GM19324 (cell line): ENCODE measurements around the gene MRPL10.

Source experiments
- ATAC-seq: cut with Tn5 transposase; IDR thresholded peaks from one replicate; pipeline ENCODE4 v1.9.1; 2021; ENCODE audit warnings: mild to moderate bottlenecking, moderate library complexity; ENCODE audit not compliant: unreplicated experiment, low FRiP score

The MRPL10 gene

DNA sequence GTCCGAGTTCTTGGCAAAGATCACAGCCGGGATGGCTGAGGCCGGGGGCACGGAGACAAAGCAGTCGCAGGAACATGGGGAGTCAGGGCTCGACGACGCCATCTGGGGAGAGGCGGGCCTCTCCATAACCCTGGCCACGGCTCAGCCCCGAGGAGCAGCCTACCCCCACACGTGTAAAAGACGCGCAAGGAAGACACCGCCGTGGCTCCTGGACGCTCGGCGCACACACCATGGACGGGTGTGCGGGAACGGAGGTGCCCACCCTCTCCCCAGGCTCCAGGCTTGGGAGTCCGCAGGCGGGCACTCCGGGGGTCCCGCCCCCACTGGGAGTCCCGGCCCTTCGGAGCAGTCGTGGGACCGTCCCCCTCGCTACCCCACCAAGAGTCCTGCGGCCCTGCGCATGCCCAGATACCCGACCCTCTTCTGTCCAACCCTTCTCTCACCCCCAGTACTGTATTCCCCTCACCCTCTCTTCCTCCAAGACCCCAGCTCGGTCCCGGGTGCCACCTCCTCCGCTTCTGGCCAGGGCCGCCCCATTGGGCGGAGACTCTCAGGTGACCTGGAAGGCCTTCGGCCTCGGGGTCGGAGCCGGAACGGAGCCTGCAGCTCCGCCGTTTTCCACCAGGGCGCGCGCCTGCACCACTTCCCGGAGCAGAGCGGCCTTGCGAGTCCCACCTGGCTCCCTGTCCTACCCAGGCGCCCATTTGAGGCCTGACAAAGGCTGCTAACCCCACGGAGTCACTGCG lies 9.6 kb upstream of the MRPL10 start, which contains the start of gene SCRN2:
TSS of gene SCRN2 (minus strand) at position 532 of the 746 bp plus-strand sequence. CDS start at position 102, 430 bp downstream.
- peak; percentile 79 for ATAC-seq

DNA sequence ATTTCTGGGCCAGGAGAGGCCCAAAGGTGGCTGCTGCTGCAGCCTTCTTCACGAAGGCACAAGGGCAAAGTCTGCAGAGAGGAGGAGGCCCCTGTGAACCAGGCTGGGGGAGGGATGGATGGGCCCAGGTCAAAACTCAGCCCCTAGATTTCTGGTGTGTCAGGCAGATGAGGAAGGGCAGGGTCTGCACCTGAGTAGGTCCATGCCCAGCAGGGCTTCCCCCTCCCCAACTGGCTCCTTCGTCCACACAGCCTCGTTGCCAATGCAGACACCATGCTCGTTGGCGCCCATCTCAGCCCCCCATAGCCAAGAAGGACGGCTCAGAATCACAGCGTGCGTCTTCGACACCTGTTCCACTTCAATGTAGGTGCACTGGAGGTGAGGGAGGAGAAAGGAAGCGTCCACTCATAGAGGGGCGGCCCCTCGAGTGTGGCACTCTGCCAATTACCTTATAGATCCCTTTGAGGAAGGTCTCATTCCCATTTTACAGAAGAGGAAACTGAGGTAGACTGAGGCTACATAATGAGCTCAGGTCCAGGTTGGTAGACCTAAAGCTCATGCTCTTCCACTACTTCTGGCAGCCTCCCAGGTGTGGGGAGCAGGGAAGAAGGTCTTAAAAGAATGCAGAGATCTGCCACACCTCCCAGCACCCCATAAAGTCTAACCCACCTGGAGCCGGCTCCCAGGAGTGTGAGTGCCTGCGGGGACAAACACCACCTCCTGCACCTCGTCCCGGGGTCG lies 8.8 kb upstream of the MRPL10 start:
- no peak for ATAC-seq

DNA sequence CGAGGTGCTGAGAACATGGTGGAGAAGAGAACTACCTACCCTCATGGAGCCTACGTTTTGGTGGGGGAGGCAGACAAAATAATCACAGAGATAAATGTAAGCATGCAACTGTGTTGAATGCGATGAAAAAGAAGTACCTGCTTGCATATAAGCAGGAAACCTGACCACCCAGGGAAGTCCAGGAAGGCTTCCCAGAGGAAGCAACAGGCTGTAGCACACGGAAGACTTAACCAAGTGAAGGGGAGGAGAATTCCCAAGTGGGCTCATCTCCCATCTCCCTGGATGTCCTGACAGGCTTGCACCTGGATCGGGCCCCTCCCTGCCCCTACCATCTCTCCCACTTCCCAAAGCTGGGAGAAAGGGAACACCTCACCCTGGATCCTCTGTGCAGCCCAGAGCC lies 7.7 kb upstream of the MRPL10 start:
- no peak for ATAC-seq

DNA sequence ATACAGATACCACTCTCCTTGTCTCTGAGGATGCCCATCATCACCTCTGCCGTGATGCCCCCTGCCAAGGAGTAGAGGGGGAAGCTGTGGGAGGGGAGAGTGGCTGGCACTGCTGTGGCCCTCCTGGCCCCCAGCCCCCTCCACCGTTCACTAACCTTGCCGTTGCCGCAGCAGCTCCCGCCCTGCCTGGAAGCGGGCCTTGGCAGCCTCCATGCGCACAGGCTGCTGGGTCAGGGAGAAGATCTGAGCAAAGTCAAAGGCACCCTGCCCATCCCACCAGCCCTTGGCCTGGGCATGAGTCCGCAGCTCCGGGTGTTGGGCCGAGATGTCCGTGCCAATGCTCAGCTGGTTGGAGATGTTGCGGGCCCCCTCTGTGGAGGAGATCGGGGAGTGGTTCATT lies 7.3 kb upstream of the MRPL10 start:
- ATAC-seq, result no peak

DNA sequence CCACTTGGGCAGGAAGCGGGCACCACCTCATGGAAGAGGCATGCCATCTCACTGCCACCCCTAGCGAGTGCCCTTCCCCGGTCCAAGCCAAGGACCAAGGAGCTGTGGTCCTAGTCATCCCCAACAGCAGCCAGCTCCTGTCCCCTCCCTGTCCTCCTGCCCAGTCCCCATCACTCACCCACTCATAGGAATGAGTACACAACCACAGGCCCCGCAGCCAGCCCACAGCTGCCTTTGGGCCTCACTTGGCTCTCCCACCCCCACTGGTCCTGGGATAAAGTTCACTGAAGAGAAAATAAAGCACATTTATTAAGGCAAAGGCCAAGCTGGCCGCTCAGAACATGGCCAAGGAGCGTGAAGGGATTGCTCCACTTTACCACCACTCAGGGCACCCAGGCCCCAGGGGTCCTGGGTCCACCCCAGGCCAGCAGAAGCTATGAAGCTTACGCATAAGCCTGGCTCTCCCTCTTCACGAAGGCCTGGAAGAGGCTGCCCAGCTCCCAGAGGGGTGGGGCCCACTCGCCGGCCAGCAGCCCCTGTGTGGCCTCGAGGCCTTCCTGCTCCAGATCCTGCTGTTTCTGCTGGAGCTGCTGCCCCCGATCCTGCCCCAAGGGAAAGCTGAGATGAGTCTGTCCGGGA lies 6.2 kb upstream of the MRPL10 start:
- no peak for ATAC-seq

DNA sequence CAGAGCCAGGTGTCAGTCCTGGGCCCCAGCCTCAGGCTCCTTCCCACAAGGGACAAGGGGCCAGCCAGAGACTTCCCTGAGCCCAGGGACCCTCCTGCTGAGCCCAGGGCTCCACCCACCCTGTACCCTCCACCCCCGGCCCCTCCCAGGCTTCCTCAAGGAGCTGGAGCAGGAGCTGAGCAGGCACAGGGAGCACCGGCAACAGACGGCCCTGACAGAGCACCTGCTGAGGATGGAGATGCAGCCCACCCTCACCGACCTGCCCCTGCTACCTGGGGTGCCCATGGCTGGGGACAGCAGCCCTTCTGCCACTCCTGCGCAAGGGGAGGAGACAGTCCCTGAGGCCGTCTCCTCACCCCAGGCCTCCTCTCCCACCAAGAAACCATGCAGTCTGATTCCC lies 5.3 kb upstream of the MRPL10 start:
- no peak for ATAC-seq

DNA sequence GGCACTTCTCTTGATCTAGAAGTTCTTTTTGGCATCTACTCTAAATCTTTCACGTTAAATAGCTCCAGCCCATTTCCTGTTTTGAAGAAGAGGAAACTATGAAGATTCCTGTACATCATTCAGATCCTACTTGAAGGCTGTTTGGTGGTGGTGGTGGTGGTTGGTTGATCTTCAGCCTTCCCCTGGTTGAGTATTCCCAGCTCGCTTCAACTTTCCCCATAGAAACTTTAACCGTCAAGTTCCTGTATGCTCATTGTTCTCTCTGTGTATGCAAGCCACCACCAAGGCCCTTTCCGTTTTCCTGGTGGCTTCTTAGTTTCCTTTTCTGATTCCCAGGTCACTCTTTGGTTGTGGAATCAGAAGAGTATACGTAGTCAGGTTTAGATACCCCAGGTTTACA lies 3.4 kb upstream of the MRPL10 start:
- ATAC-seq, result no peak

DNA sequence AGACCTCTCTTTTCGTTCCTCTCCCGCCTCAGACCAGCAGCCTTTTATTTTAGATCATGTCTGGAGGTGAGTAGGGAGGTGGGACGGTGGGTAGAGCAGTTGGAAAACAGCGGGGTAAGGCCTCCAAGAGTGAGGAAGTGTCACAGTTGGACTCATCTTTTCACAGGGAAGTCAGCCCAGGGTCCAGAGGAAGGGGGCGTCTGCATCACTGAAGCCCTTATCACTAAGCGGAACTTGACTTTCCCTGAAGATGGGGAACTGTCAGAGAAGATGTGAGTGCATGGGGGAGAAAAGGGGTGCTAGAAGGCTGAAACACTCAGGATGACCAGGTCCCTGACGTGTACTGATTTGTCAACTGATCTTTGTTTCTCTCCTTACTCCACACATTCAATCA lies 590 bp upstream of the MRPL10 start:
- ATAC-seq, result no peak

DNA sequence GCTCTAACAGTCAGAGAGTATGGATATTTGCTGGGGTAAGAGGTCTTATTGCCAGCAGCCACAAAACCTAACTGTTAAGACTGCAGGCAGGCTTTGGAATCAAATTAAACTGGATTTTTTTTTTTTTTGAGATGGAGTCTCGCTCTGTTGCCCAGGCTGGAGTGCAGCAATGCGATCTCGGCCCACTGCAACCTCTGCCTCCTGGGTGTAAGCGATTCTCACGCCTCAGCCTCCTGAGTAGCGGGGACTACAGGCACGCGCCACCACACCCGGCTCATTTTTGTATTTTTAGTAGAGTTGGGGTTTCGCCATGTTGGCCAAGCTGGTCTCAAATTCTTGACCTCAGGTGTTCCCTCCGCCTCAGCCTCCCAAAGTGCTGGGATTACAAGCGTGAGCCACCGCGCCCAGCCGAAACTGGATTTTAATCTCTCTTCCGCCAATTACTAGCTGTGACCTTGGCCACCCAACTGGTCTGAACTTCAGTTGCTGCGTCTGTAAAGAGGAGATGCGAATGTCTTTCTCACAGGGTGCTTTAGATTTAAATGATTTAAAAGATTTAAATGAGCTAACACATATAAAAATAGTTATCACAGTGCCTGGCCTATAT lies 842 bp downstream of the MRPL10 start:
- no peak for ATAC-seq

DNA sequence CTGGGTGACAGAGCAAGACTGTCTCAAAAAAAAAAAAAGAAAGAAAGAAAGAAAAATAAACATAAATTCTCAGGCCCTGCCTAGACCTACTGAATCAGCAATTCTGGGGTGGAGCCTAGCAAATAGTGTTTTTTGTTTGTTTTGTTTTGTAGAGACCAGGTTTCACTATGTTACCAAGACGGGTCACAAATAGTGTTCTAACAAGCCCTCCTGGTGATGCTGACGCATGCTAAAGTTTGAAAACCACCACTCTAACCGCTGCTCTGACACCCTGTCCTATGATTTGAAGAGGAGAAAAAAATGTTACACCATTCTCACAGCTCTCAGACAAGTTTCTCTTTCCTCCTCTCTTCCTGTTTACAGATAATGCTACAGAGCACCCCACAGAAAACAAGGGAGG lies 1.5 kb downstream of the MRPL10 start:
- no peak for ATAC-seq

DNA sequence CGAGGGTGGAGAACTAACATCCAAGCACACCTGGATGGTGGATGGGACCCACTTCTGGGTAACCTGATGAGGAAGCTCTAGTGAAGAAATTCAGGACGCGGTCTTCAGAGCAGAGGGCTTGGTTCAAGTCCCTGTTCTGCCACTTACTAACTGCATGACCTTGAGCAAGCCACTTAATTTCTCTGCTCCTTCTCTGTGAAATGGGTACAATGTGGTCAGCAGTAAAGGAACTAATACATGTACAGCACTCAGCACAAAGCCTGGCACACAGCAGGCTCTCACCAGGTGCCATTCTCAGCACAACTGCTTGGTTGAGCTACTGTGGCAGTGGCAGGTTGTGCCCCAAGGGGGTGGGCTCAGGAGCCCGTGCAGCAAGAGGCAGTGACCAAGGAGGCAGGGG lies 7.8 kb downstream of the MRPL10 start:
- ATAC-seq, result no peak

DNA sequence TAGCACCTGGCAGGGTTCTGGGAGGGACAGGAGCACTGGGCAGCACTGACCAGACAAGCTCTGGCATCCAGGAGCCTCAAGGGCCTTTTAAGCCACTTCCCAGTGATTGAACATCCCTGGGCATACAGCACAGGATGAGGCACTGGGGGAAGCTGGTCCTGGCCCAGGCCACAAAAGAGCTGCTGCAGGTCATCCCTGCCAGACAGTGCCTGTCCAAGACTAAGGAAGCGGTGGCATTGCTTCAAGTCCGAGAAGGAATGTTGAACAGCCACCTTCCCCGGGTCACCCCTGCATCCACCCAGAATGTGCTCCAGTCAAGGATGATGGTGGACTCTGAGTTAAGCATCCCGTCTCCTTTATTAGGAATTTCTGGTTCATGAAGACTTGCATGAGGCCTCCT lies 8.6 kb downstream of the MRPL10 start:
- no peak for ATAC-seq

DNA sequence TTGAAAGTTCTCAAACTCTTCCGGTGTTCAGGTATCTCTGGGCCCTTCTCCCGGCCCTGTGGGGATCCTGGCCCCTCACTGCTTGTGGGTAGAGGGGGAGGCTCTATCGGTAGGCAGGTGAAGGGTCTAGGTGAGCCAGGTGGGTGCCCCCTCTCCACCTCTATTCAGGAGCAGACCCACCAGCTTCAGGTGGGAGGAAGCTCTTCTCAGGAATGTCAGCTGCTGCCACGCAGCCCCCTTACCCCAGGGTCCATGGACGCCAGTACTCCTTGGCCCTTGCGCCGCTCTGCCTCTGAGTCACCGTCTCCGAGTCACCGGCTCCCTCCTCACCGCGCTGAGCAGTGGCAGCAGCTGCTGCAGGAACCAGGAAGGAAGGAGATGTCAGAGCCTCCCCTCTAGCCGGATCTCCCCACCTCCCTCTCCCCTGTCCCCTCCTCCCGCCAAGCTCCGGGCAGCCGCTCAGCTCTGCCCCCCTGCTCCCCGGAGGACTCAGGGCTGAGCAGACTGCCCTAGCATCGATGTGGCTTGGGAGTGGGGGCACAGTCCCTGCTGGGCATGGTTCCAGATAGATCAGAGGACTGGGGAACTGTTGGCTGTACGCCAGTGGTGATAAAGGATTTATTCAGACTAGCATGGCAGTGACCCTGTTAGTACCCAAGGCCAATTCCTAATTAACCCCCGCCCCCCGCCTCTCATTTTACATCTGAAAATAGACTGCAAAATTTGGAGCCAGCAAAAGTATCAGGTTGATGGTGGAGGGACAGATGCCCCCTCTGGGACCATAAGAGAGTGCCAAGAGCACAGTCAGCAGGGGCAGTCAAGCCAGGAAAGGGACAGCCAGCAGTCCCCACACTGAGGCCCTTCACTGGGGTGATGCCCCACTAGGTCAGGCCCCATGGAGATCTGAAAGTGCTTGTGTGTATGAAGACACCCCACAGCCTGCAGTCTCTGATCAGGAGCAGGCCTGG lies 9.6 kb downstream of the MRPL10 start, which contains the start of gene OSBPL7:
TSS of gene OSBPL7 (minus strand) at position 371 of the 968 bp plus-strand sequence. CDS start 1,516 bp downstream, outside the sequence.
- ATAC-seq, result peak; percentile 74

DNA sequence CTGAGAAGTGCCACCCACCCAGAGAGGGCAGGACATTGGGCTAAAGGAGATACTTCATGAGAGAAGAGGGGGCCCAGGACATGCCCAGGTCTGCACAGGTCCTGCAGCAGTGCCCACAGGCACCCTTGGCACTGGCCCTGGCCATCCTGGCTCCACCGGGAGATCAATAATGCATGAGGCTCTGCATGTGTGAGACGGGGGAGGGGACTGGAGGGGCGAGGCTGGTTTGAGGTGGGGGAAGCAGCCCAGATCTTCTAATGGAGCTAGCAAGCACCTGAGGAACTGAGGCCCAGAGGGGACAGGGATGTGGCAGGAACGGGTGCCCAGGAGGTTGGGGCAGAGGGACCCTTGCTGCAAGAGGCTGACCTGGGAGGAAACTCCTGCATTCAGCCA lies 10.3 kb downstream of the MRPL10 start:
- no peak for ATAC-seq

DNA sequence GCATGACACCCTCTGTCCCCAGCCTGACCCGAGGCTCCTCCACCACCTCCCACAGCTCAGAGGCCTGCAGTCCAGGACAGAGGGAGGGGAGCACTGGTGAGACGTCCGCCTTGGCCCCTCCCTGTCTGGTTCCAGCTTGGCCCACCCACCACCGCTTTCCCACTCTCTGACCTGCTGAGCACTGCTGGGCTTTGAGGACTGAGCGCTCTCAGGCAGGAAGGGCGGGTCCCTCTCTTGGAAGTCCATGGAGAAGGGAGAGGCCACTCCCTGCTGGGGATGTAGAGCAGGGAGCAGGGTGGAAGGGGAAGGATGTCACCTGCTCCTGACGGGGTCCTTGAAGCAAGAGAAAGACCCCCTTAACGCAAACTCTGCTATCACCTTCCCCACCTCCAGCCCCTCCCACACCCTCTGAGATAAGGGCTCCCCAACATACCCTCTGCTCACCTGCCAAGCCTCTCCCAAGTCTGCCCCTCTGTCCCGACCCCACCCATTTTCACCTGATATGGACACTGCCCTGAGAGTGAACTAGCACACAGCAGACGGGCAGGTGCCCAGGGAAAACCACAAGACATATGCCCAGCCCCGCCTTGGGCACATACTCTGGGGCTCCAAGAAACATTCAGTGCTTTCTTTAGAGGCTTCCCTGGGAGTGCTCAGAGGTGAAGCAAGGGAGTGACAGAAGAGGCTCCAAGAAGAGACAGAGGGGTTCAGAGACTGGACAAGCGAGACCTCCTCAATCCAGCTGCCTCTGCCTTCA lies 11.1 kb downstream of the MRPL10 start:
- no peak for ATAC-seq

DNA sequence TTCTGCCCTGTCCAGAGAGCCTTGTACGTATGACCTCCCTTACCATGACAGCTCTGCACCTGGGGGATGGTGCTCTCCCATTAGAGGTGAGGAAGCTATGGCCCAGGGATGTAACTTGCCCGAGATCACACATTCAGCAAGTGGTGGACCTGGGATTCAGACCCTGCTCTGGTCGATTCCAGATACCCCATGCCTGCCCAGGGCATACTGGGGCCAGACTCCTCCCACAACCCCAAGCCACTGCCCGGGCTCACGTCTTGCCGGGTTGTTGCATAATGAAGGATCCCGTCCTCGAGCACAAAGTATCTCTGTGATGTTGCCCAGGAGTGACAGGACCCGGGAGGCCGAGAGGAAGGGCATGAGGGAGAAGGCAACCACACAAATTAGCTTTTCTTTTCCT lies 11.9 kb downstream of the MRPL10 start:
- no peak for ATAC-seq

DNA sequence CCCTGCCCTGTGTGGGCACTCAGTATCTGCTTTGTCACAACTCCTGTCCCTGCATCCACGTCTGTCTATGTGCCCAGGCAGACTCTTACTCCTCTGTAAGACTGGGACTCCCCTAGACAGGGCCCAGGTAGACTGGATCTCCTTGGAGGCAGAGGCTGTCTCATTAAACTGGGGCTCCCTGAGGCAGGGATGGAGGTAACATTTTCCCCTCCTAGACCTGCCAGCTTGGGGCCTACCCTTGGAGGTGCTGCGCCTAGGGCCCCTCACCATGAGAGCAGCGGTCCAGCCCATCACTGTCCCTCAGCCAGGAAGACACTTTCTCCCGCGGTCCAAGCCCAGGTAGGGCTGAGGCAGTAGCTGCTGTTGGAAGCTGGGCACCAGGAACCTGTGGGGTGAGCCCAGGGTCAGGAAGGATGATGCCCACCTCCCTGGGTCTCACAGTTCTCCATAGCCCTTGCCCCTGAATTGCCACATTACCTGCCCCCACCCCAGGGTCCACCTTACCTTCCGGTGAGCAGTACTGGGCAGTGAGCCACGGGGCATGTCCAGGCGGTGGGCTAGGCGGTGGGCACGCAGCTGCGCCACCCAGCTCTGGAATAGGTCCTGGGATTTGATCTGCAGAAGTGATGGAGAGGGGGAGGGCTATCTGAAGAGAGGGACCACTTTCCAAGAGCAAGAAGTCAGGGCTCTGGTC lies 13.2 kb downstream of the MRPL10 start:
- no peak for ATAC-seq

DNA sequence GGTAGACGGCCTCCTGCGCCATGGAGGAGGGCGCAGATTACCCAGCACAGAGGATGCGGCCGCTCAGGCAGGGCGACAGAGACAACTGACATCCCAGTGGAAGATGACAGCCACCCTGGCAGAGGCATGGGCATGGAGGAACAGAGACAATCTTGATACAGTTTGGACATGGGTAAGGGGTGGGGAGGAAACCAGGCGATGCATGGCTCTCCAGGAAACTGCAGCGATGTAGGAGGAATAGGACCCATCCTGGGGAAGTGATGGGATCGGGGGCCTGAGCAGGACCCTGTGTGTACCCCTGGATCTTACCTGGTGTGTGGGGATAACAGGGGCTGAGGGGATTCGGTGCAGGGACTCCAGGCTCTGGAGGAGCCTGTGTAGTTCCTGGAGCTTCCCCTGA lies 14.4 kb downstream of the MRPL10 start:
- no peak for ATAC-seq
